ENCODE data around the gene FRMD4B.
A peak's percentile ranks its signal among the peaks of the same experiment; 100 is the strongest.

FRMD4B gene

DNA sequence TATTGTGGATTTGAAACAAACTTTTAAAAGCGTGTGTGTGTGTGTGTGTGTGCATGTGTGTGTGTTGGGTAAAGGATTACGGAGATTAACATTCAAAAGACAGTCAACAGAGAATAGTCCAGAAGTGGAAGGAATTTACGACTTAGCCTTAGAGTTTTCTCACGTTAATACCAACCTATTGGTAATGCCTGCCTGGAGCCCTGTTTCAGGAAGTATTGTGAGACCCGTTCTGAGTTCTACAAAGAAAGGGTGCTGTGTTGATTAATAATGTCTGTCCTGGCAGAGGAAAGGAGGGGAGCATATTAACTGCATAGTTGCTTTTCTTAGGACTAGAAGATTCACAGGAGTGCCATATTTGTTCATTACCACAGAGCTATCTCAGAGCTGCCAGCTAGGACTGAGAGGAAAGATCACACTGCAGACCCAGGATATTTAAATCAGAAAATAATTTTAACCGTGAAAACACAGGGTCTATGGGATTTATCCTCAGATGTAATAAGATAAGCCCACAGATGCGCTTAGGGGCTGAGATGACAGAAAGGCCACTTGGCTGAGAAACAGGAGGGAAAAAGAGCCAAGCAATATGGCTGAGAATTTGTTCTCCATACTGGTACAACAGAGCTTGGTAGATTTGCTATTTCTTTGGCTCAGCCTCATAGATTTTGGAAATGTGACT is 40.5 kb upstream of the FRMD4B start:
- no peaks in the 10 kb centered on the region; the same call in 1 of the 2 replicates for H3K27me3 ChIP-seq (replicated peaks; ENCODE audit: control insufficient read depth, insufficient read depth, low read length)
- H3K4me3 ChIP-seq (replicated peaks; ENCODE audit: low read depth, low read length) = no peak overlapping the region
- H3K36me3 ChIP-seq (ENCODE audit: control insufficient read depth, insufficient read depth, low read length) = no peaks in the 10 kb centered on the region
- no peak for DNase-seq (ENCODE audit: extremely low read depth, insufficient read length)
- TF ChIP-seq, protein P1, sequence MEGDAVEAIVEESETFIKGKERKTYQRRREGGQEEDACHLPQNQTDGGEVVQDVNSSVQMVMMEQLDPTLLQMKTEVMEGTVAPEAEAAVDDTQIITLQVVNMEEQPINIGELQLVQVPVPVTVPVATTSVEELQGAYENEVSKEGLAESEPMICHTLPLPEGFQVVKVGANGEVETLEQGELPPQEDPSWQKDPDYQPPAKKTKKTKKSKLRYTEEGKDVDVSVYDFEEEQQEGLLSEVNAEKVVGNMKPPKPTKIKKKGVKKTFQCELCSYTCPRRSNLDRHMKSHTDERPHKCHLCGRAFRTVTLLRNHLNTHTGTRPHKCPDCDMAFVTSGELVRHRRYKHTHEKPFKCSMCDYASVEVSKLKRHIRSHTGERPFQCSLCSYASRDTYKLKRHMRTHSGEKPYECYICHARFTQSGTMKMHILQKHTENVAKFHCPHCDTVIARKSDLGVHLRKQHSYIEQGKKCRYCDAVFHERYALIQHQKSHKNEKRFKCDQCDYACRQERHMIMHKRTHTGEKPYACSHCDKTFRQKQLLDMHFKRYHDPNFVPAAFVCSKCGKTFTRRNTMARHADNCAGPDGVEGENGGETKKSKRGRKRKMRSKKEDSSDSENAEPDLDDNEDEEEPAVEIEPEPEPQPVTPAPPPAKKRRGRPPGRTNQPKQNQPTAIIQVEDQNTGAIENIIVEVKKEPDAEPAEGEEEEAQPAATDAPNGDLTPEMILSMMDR (IDR thresholded peaks at IDR 0.05; ENCODE audit: insufficient read depth, low read length, poor library complexity, severe bottlenecking) = no peak

- TF ChIP-seq, protein P1 (IDR thresholded peaks at IDR 0.05; ENCODE audit: insufficient read depth, low read length, poor library complexity, severe bottlenecking) = peak; percentile 61
- DNase-seq (ENCODE audit: extremely low read depth, insufficient read length) = no peak
- no peaks in the 10 kb centered on the region for H3K36me3 ChIP-seq (ENCODE audit: control insufficient read depth, insufficient read depth, low read length)
- H3K4me3 ChIP-seq (replicated peaks; ENCODE audit: low read depth, low read length) = no peak overlapping the region
- H3K27me3 ChIP-seq (replicated peaks; ENCODE audit: control insufficient read depth, insufficient read depth, low read length) = no peaks in the 10 kb centered on the region
These were observed 39.4 kb upstream of the FRMD4B start for GRCh38 chr3:69425249-69425648.

DNA sequence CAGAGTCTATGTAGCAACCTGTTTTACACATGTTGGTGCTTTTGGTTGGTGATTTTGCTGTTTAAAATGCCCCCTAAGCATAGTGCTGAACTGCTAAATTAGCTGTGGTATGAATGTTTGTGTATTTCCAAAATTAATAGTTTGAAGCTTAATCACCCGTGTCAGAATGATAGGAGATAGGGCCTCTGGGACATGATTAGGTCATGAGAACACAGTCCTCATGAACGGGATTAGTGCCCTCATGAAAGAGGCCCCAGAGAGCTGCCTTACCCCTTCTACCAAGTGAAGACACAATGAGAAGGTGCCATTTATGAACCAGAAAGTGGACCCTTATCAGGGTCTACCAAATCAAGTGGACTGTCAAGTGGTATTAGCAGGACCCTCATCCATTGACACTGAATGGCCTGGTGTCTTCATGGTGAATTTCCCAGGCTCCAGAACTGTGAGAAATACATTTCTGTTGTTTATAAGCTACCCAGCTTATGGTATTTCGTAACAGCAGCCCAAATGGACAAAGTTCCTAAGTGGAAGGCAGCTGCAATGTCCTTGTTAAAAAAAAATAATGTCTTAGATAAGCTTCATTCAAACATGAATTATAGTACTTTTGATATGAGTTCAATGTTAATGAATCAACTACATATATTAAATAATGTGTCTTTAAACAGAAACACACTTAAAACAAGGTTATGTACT is 37.7 kb upstream of the FRMD4B start:
- no peaks in the 10 kb centered on the region for H3K27me3 ChIP-seq (replicated peaks; ENCODE audit: control insufficient read depth, insufficient read depth, low read length)
- TF ChIP-seq, protein P1 (IDR thresholded peaks at IDR 0.05; ENCODE audit: insufficient read depth, low read length, poor library complexity, severe bottlenecking) = no peak
- no peak for DNase-seq (ENCODE audit: extremely low read depth, insufficient read length)
- no peak overlapping the region for H3K4me3 ChIP-seq (replicated peaks; ENCODE audit: low read depth, low read length)
- no peaks in the 10 kb centered on the region for H3K36me3 ChIP-seq (ENCODE audit: control insufficient read depth, insufficient read depth, low read length)

DNA sequence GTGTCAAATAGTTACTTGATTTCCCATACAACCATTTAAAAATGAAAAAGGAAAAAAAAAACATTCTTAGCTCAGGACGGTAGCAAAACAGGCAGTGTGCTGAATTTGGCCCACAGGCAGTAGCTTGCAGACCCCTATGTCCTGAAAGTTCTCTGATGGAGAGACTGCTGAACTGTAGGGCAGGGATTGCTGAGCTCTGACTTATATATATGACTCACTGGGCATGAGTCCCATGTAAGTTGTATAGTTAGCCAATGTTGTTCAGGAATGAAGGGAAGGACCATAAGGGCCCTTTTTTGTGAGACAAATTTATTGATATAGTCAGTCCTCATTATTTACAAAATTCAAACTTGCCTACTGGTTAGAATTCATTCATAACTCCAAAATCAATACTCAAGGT is 36.9 kb upstream of the FRMD4B start:
- no peak for DNase-seq (ENCODE audit: extremely low read depth, insufficient read length)
- TF ChIP-seq, protein P1 (IDR thresholded peaks at IDR 0.05; ENCODE audit: insufficient read depth, low read length, poor library complexity, severe bottlenecking) = no peak
- Histone ChIP-seq H3K27me3 (replicated peaks; ENCODE audit: control insufficient read depth, insufficient read depth, low read length) (no peaks in the 10 kb centered on the region), H3K36me3 (ENCODE audit: control insufficient read depth, insufficient read depth, low read length) (no peaks in the 10 kb centered on the region), H3K4me3 (replicated peaks; ENCODE audit: low read depth, low read length) (no peak overlapping the region)

DNA sequence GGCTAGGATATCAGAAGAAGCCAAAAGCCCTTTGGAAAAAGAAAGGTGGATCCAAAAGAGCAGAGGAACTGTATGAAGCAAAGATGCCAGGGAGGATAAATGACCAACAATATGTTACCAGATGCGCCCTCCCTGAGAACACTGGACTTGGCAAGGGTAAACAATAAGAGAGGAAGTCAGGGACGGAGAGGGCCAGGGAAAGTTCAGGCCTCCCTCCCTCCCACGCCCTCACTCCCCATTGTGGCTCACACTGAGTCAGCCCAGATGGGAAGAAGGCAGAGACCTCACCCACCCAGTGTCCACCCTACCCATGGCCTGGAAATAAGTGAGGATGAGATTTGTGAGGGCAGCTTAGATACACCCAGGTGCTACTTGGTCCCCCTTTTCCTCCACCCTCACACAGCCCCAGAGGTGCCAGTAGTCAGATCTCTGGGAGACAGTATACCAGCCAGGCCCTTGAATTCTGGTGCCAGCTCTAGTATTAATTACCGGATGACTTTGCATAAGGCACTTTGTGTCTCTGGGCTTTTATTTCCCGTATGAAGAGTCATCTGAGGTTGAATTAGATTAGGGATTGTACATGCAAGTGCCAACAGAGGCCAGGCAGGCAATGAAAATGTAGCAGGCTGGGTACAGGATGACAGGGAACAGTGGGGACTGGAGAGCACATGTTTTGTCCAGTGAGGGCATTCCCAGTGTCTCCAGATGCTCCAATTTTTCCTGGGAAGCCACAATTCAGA is 35.1 kb upstream of the FRMD4B start:
- Histone ChIP-seq H3K4me3 (replicated peaks; ENCODE audit: low read depth, low read length) (no peak overlapping the region), H3K27me3 (replicated peaks; ENCODE audit: control insufficient read depth, insufficient read depth, low read length) (no peaks in the 10 kb centered on the region), H3K36me3 (ENCODE audit: control insufficient read depth, insufficient read depth, low read length) (no peaks in the 10 kb centered on the region)
- DNase-seq (ENCODE audit: extremely low read depth, insufficient read length) = no peak
- TF ChIP-seq, protein P1 (IDR thresholded peaks at IDR 0.05; ENCODE audit: insufficient read depth, low read length, poor library complexity, severe bottlenecking) = no peak

Measured in GM06990 (cell line).